WTC11 (cell line): Measurements from ENCODE around the gene ZNF652.

Experiments
- ATF2 ChIP-seq: sonication (generic); formaldehyde crosslinking; IDR thresholded peaks from 2 replicates; pipeline ENCODE4 v1.8.1; 2022; ENCODE audit warnings: low read depth, missing genetic modification reagents, borderline replicate concordance
- CREB1 ChIP-seq: sonication (generic); formaldehyde crosslinking; IDR thresholded peaks from 2 replicates; pipeline ENCODE4 v1.8.0; 2023; ENCODE audit warnings: mild to moderate bottlenecking, missing genetic modification reagents
- CTCF ChIP-seq: fragments of 200-600 bp; IDR thresholded peaks from 2 replicates; pipeline ENCODE4 v1.8.0; 2022; ENCODE audit warnings: antibody characterized with exemption
- E2F4 ChIP-seq: sonication (generic); formaldehyde crosslinking; IDR thresholded peaks from 2 replicates; pipeline ENCODE4 v1.8.1; 2022; ENCODE audit warnings: low read depth, mild to moderate bottlenecking, moderate library complexity, missing genetic modification reagents, borderline replicate concordance
- MLX ChIP-seq: sonication (generic); formaldehyde crosslinking; IDR thresholded peaks from 2 replicates; pipeline ENCODE4 v1.8.1; 2023; ENCODE audit warnings: mild to moderate bottlenecking, missing genetic modification reagents, moderate library complexity
- SP1 ChIP-seq: sonication (generic); formaldehyde crosslinking; conservative IDR thresholded peaks from 2 replicates; pipeline ENCODE4 v1.8.1; 2022; ENCODE audit warnings: missing genetic modification reagents
- TCF7 ChIP-seq: sonication (generic); formaldehyde crosslinking; IDR thresholded peaks from 2 replicates; pipeline ENCODE4 v1.8.0; 2022; ENCODE audit warnings: mild to moderate bottlenecking, low read depth, missing genetic modification reagents, moderate library complexity
- TP53 ChIP-seq: sonication (generic); formaldehyde crosslinking; IDR thresholded peaks from 2 replicates; pipeline ENCODE4 v1.8.1; 2023; ENCODE audit warnings: mild to moderate bottlenecking, missing genetic modification reagents
- TF ChIP-seq, protein P1 (sequence below): sonication (generic); formaldehyde crosslinking; IDR thresholded peaks from 2 replicates; pipeline ENCODE4 v1.8.1; 2023; ENCODE audit warnings: mild to moderate bottlenecking, missing genetic modification reagents, moderate library complexity

- TF ChIP-seq CTCF (no peak), TCF7 (CRISPR knock-in tag) (no peak), SP1 (no peak), E2F4 (CRISPR knock-in tag) (no peak), ATF2 (CRISPR knock-in tag) (no peak), TP53 (CRISPR knock-in tag) (no peak), CREB1 (CRISPR knock-in tag) (no peak), MLX (CRISPR knock-in tag) (no peak)
- TF ChIP-seq, protein P1, sequence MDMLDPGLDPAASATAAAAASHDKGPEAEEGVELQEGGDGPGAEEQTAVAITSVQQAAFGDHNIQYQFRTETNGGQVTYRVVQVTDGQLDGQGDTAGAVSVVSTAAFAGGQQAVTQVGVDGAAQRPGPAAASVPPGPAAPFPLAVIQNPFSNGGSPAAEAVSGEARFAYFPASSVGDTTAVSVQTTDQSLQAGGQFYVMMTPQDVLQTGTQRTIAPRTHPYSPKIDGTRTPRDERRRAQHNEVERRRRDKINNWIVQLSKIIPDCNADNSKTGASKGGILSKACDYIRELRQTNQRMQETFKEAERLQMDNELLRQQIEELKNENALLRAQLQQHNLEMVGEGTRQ, result no peak
Observed at GRCh38 chr17:49388692-49389513, 26.9 kb upstream of the ZNF652 start.
